SK-N-SH (cell line): Measurements from ENCODE around the gene PDGFRA.

Experiments used
- POLR2AphosphoS5 ChIP-seq: IDR thresholded peaks from 2 replicates; pipeline ENCODE4 v1.6.1; 2012; ENCODE audit warnings: low read depth, low read length
- RAD21 ChIP-seq: IDR thresholded peaks from 2 replicates; pipeline ENCODE4 v1.6.1; 2012; ENCODE audit warnings: mild to moderate bottlenecking, low read length

GRCh38 chr4:54255881-54256280 is 26.8 kb downstream of the PDGFRA start:
- TF ChIP-seq POLR2AphosphoS5 (no peak), RAD21 (no peak)
